Heart right ventricle (tissue), 16 donors: ENCODE results near the gene DCUN1D1. TPM values are rescaled to one million over a fixed set of nuclear protein-coding genes. Genes with fewer than 3 reads are reported as not detected.
A peak's percentile ranks its signal among the peaks of the same experiment; 100 is the strongest.

Source experiments
- ATAC-seq, 8 donors: fragments of 200-7000 bp; cut with Tn5 transposase; one replicate each; pipeline ENCODE4 v1.9.1; 2020; ENCODE audit warnings: mild to moderate bottlenecking in 8 of 8, moderate library complexity in 8 of 8, moderate number of reproducible peaks in 1 of 8
- DNase-seq, 2 donors: peaks; one replicate each; pipeline ENCODE4 v3.0.0-alpha.2; 2020
- H3K27ac ChIP-seq, 10 donors: fragments of 200-600 bp; sonication (generic) in 2 of 10; one replicate each; pipeline versions ENCODE4 v1.5.0 to v1.8.0; 2020 to 2022; ENCODE audit warnings: mild to moderate bottlenecking in 3 of 10
- H3K27me3 ChIP-seq, 7 donors: fragments of 200-600 bp; one replicate each; pipeline ENCODE4 v1.8.0; 2021 to 2022; ENCODE audit warnings: mild to moderate bottlenecking in 2 of 7
- H3K36me3 ChIP-seq, 9 donors: fragments of 200-600 bp; sonication (generic) in 1 of 9; one replicate each; pipeline versions ENCODE4 v1.5.0 to v1.8.0; 2020 to 2022; ENCODE audit warnings: mild to moderate bottlenecking in 2 of 9
- H3K4me1 ChIP-seq, 9 donors: fragments of 200-600 bp; sonication (generic) in 1 of 9; one replicate each; pipeline versions ENCODE4 v1.5.0 to v1.8.0; 2020 to 2022; ENCODE audit warnings: mild to moderate bottlenecking in 4 of 9
- H3K4me3 ChIP-seq, 10 donors: fragments of 200-600 bp; sonication (generic) in 2 of 10; one replicate each; pipeline versions ENCODE4 v1.5.0 to v1.8.0; 2020 to 2022; ENCODE audit warnings: mild to moderate bottlenecking in 7 of 10, moderate library complexity in 2 of 10
- H3K9me3 ChIP-seq, 11 donors: fragments of 200-600 bp in 10 of 11; sonication (generic) in 2 of 11; one replicate each; pipeline versions ENCODE4 v1.5.0 to v1.8.0; 2013 to 2022; ENCODE audit warnings: mild to moderate bottlenecking in 2 of 11, control low read depth in 1 of 11, moderate library complexity in 1 of 11
- whole genome bisulfite sequencing, 2 donors: extraction: QIAGEN DNeasy Blood & Tissue Kit; methylation state at CpG; one replicate each; pipeline ENCODE4 v1.1.7; 2013; ENCODE audit warnings: inconsistent platforms in 1 of 2; 5-methylcytosine and 5-hydroxymethylcytosine counted together
- intact Hi-C, 10 donors: fragments of 100-400 bp; cut with DNase I; formaldehyde crosslinking; loops; one replicate each; pipeline versions ENCODE4 v1.11.1 to v1.14.2; 2022
- polyA plus RNA-seq, 2 donors: library from polyadenylated mRNA; stranded (reverse); fragments of 200-250 nt; gene quantifications; one replicate each; pipeline ENCODE4 v1.2.3, GENCODE V29; 2013
- total RNA-seq, 10 donors: library from RNA; stranded (reverse); fragmentation: NEBNext Ultra II Directional in 3 of 10; extraction: Animal tissue kit (Norgen Biotek cat#: 25700) in 3 of 10; gene quantifications; one replicate each; pipeline versions ENCODE4 v1.2.1 to v1.2.4, GENCODE V29; 2021 to 2023
- TF ChIP-seq, protein P1 (sequence below), 9 donors: fragments of 200-600 bp; sonication (generic) in 2 of 9; IDR thresholded peaks; one replicate each; pipeline versions ENCODE4 v1.5.0 to v1.8.0; 2021 to 2022; ENCODE audit warnings: antibody characterized with exemption in 9 of 9, mild to moderate bottlenecking in 5 of 9, moderate library complexity in 1 of 9
- donor health status: Arrhythmogenic right ventricular cardiomyopathy.
- donor health status: ischemic (EF 13 %, LVEDD 7.1; RV severe dilation, severe dysfunction).
- donor health status: healthy with polysubstance abuse.
- donor health status: DM: no; HTN: yes; CAD: no.
- donor health status: DM: no; HTN: no; CAD: no.
- donor health status: ischemic (EF 25% LVEDD 6.9; RV normal size, moderate dysfunction).
- donor health status: ischemic (EF 25% LVEDD 5.7; RV mildly dilated, moderate dysfunction).
- donor health status: healthy.
- donor health status: DM: yes; HTN: yes; CAD: no.
- donor health status: Ischemic cardiomyopathy.
- donor health status: ischemic (EF 35%, LVEDD 5.7; RV mildly dilated, moderate dysfunction).
- donor health status: nonischemic (EF 11% LVEDD 7.7; RV severe dilation, severe dysfunction).
- donor health status: DM: yes; HTN: yes; CAD: no.
- donor health status: PGD.
- donor health status: ischemic (EF 29% LVEDD 5.4; RV normal size, mild dysfunction).
- donor health status: nonischemic (EF 23%, LVEDD 6.1; RV moderate dilation, normal function).

The DCUN1D1 gene
- total and polyA plus RNA-seq, 12 donors = 7.9 to 45.2 (median 35.5) TPM

DNA sequence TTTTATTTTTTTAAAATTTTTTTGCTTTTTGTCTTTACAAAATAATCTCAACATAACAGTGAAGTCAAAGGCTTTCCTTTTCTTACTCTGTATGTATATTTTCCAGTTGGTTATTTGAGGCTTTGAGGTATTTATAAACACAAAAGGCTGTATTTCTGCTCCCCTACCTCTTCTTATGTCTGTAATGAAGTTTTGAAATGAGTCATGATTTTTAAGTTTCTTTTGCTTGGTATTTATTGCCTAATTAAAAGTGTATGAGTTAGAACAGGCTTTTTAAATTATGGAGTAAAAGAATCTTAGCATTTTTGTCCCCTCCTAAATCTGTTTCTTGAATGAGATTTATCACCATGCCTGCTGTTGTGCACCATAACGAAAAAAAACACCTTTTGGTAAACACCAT lies 66.0 kb downstream of the DCUN1D1 start:
- no peak overlapping the region for H3K27ac ChIP-seq
- intact Hi-C loops = no loop called here
- TF ChIP-seq, protein P1, sequence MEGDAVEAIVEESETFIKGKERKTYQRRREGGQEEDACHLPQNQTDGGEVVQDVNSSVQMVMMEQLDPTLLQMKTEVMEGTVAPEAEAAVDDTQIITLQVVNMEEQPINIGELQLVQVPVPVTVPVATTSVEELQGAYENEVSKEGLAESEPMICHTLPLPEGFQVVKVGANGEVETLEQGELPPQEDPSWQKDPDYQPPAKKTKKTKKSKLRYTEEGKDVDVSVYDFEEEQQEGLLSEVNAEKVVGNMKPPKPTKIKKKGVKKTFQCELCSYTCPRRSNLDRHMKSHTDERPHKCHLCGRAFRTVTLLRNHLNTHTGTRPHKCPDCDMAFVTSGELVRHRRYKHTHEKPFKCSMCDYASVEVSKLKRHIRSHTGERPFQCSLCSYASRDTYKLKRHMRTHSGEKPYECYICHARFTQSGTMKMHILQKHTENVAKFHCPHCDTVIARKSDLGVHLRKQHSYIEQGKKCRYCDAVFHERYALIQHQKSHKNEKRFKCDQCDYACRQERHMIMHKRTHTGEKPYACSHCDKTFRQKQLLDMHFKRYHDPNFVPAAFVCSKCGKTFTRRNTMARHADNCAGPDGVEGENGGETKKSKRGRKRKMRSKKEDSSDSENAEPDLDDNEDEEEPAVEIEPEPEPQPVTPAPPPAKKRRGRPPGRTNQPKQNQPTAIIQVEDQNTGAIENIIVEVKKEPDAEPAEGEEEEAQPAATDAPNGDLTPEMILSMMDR (IDR thresholded peaks at IDR 0.05) = no peak
- H3K9me3 ChIP-seq = no peaks in the 10 kb centered on the region
- ATAC-seq = no peak
- WGBS, 2 donors = 94 to 100% methylated on average over 1 of the region's 1 CpG
- no peak overlapping the region for H3K4me3 ChIP-seq
- no peak for DNase-seq
- no peaks in the 10 kb centered on the region for H3K27me3 ChIP-seq
- peaks cover 0 to 7% (median 0%) of the 10 kb centered on the region in 9 donors for H3K4me1 ChIP-seq
- peaks cover 0 to 63% (median 5%) of the 10 kb centered on the region in 9 donors for H3K36me3 ChIP-seq

DNA sequence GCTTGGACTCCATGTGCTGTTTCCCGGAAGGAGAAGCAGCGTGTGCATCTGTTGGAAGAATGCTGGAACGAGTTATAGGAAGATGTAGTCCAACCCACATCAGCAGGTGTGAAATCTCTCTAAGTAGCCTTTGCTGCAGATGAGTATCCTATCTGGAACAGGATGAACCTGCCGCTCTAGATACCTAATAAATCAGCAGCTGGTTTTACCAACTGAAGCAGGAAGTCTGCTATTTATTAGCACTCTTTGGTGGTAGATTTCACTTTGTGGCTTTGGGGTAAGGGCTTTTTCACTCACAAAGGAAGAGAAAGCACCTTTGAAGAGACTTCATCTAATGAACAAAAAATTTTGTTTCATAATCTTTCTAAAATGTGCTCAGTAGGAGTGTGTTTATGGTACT lies 66.4 kb downstream of the DCUN1D1 start:
- H3K36me3 ChIP-seq = peaks cover 0 to 58% (median 5%) of the 10 kb centered on the region in 9 donors
- no peak for ATAC-seq
- peaks cover 0 to 7% (median 0%) of the 10 kb centered on the region in 9 donors for H3K4me1 ChIP-seq
- TF ChIP-seq, protein P1 (IDR thresholded peaks at IDR 0.05) = no peak
- H3K27ac ChIP-seq = no peak overlapping the region
- DNase-seq = no peak
- H3K4me3 ChIP-seq = no peak overlapping the region
- H3K9me3 ChIP-seq = no peaks in the 10 kb centered on the region
- 73 to 81% methylated on average over 4 of the region's 4 CpGs for WGBS, 2 donors
- intact Hi-C loops = no loop called here
- no peaks in the 10 kb centered on the region for H3K27me3 ChIP-seq

DNA sequence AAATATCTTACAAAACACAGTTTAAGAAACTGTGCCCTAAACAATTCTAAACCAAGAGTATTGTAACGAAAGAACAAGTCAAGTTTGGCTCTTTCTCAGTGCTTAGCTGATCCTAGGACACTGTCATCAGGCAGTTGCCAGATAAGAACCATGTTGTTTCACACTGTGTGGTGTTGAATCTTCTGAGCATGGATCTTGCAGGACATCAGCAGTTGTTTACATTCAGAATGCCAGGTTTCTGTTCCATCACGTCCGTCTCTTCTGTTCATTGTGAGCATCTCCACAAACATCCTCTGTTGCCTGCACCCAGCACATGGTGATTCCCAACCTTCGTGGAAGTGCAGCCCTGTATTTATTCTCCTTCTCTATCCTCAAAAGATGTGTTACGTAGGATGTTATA lies 67.9 kb downstream of the DCUN1D1 start:
- H3K36me3 ChIP-seq = peaks cover 0 to 61% (median 5%) of the 10 kb centered on the region in 9 donors
- H3K27me3 ChIP-seq = no peaks in the 10 kb centered on the region
- DNase-seq (no peak), ATAC-seq (peak in 2 of 8 donors; percentile 45 to 76)
- no peaks in the 10 kb centered on the region for H3K9me3 ChIP-seq
- 35 to 70% methylated on average over 5 of the region's 5 CpGs for WGBS, 2 donors
- TF ChIP-seq, protein P1 (IDR thresholded peaks at IDR 0.05) = no peak
- H3K27ac ChIP-seq = no peak overlapping the region
- peaks cover 0 to 7% (median 0%) of the 10 kb centered on the region in 9 donors for H3K4me1 ChIP-seq
- H3K4me3 ChIP-seq = no peak overlapping the region
- intact Hi-C loops = no loop called here

DNA sequence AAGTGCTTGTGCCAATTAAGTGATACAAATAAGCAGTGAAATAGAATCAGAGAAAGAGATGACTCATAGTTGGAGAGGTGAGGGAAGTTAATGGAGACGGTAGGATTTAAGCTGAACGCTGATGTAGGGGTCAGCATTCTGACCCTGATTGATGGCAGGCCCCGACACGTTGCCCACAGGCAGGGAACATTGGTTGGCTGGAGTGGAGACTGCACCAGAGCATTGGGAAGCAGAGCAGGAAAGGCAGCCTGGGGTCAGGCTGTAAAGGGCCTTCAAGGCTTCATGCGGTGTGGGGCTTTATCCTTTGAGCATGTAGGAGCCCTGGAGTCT lies 68.6 kb downstream of the DCUN1D1 start:
- Histone ChIP-seq H3K27ac (no peak overlapping the region), H3K9me3 (no peaks in the 10 kb centered on the region), H3K4me1 (peaks cover 0 to 6% (median 0%) of the 10 kb centered on the region in 9 donors), H3K27me3 (no peaks in the 10 kb centered on the region), H3K4me3 (no peak overlapping the region), H3K36me3 (peaks cover 0 to 68% (median 5%) of the 10 kb centered on the region in 9 donors)
- intact Hi-C loops = no loop called here
- DNase-seq (no peak), ATAC-seq (peak in 3 of 8 donors; percentile 21 to 40 (median 37))
- TF ChIP-seq, protein P1 (IDR thresholded peaks at IDR 0.05) = no peak
- WGBS, 2 donors = 71 to 74% methylated on average over 4 to 5 of the region's 5 CpGs
